IMR-90 (cell line): ENCODE data around the gene ABTB1. TPM values are rescaled to one million over a fixed set of nuclear protein-coding genes. Genes with fewer than 3 reads are reported as not detected.

Source experiments
- ATAC-seq: fragments of 200-7000 bp; cut with Tn5 transposase; 2 replicates; pipeline ENCODE4 v1.9.1; 2020; ENCODE audit warnings: low read depth, mild to moderate bottlenecking, moderate library complexity
- BruUV-seq: library from RNA; stranded (reverse); fragments of 400-500 nt; replicated peaks from 2 replicates; lab custom pipeline; 2021; lab: Mats Ljungman, UMichigan
- CTCF ChIA-PET: fragments of 300-600 bp; formaldehyde crosslinking; extraction: SDS; loops from one replicate; lab custom pipeline; 2021; ENCODE audit warnings: antibody characterized with exemption; lab: Yijun Ruan, JAX
- POLR2A ChIA-PET: fragments of 300-600 bp; sonication (Branson Sonifier 250); formaldehyde crosslinking; loops from one replicate; lab custom pipeline; 2022; ENCODE audit warnings: antibody characterized with exemption; ENCODE audit not compliant: unreplicated experiment; lab: Charles Lee
- DNase-seq: peaks from one replicate; pipeline ENCODE4 v3.0.0; 2013
- H2AFZ ChIP-seq: replicated peaks from 2 replicates; pipeline ENCODE3; 2013; ENCODE audit warnings: low read length, mild to moderate bottlenecking; ENCODE audit not compliant: poor library complexity
- H2AK5ac ChIP-seq: 2 replicates; pipeline ENCODE4 v1.6.1; 2013; ENCODE audit warnings: low read depth, low read length, inconsistent platforms
- H2AK9ac ChIP-seq: replicated peaks from 2 replicates; pipeline ENCODE3; 2013; ENCODE audit warnings: mild to moderate bottlenecking, low read depth, low read length, moderate library complexity; ENCODE audit not compliant: poor library complexity
- H2BK120ac ChIP-seq: 2 replicates; pipeline ENCODE4 v1.6.1; 2013; ENCODE audit warnings: low read depth, low read length, inconsistent platforms
- H2BK15ac ChIP-seq: 3 replicates; pipeline ENCODE4 v1.6.1; 2013; ENCODE audit warnings: low read depth, low read length, inconsistent platforms
- H2BK20ac ChIP-seq: 2 replicates; pipeline ENCODE4 v1.6.1; 2013; ENCODE audit warnings: low read depth, mild to moderate bottlenecking, inconsistent platforms, low read length, moderate library complexity
- H2BK5ac ChIP-seq: 2 replicates; pipeline ENCODE4 v1.6.1; 2013; ENCODE audit warnings: mild to moderate bottlenecking, low read depth, low read length, inconsistent platforms; ENCODE audit not compliant: poor library complexity, severe bottlenecking
- H3K14ac ChIP-seq: replicated peaks from 2 replicates; pipeline ENCODE4 v1.6.1; 2013; ENCODE audit warnings: low read depth, low read length, inconsistent platforms
- H3K18ac ChIP-seq: 2 replicates; pipeline ENCODE4 v1.6.1; 2013; ENCODE audit warnings: low read depth, low read length, control low read depth
- H3K23ac ChIP-seq: 2 replicates; pipeline ENCODE4 v1.6.1; 2013; ENCODE audit warnings: low read depth, low read length, inconsistent platforms
- H3K27ac ChIP-seq: 2 replicates; pipeline ENCODE4 v1.5.1; 2013; ENCODE audit warnings: mild to moderate bottlenecking, control low read depth, low read length; ENCODE audit not compliant: insufficient read depth
- H3K27me3 ChIP-seq: 2 replicates; pipeline ENCODE4 v1.6.1; 2013; ENCODE audit warnings: low read length; ENCODE audit not compliant: control insufficient read depth, insufficient read depth
- H3K36me3 ChIP-seq: 2 replicates; pipeline ENCODE4 v1.6.1; 2013; ENCODE audit warnings: low read length, mixed read lengths; ENCODE audit not compliant: control insufficient read depth, insufficient read depth
- H3K4ac ChIP-seq: 2 replicates; pipeline ENCODE4 v1.6.1; 2013; ENCODE audit warnings: low read depth, low read length, inconsistent platforms
- H3K4me1 ChIP-seq: 2 replicates; pipeline ENCODE4 v1.6.1; 2013; ENCODE audit warnings: low read length, mixed read lengths; ENCODE audit not compliant: control insufficient read depth, insufficient read depth
- H3K4me2 ChIP-seq: 2 replicates; pipeline ENCODE4 v1.6.1; 2013; ENCODE audit warnings: low read depth, mild to moderate bottlenecking, control low read depth, low read length, moderate library complexity
- H3K4me3 ChIP-seq: 2 replicates; pipeline ENCODE4 v1.5.1; 2013; ENCODE audit warnings: low read depth, mild to moderate bottlenecking, control low read depth, low read length, moderate library complexity; ENCODE audit not compliant: insufficient read depth
- H3K56ac ChIP-seq: 2 replicates; pipeline ENCODE4 v1.6.1; 2013; ENCODE audit warnings: low read length, inconsistent platforms; ENCODE audit not compliant: insufficient read depth; ENCODE audit errors: extremely low read depth
- H3K79me1 ChIP-seq, 2 experiments: 2 replicates each; pipeline ENCODE4 v1.6.1; 2013; ENCODE audit warnings: low read length in 2 of 2, inconsistent platforms in 1 of 2, low read depth in 1 of 2
- H3K9ac ChIP-seq: 2 replicates; pipeline ENCODE4 v1.6.1; 2013; ENCODE audit warnings: low read depth, low read length, control low read depth
- H3K9me1 ChIP-seq: 2 replicates; pipeline ENCODE4 v1.6.1; 2013; ENCODE audit warnings: low read length, inconsistent platforms; ENCODE audit not compliant: insufficient read depth
- H3K9me3 ChIP-seq: 2 replicates; pipeline ENCODE4 v1.6.1; 2013; ENCODE audit warnings: low read length; ENCODE audit not compliant: control insufficient read depth, insufficient read depth
- H4K20me1 ChIP-seq: 2 replicates; pipeline ENCODE4 v1.6.1; 2013; ENCODE audit warnings: low read length, inconsistent platforms; ENCODE audit not compliant: insufficient read depth
- H4K5ac ChIP-seq: 2 replicates; pipeline ENCODE4 v1.6.1; 2013; ENCODE audit warnings: mild to moderate bottlenecking, low read depth, low read length, control low read depth
- H4K8ac ChIP-seq, 2 experiments: 2 replicates each; pipeline ENCODE4 v1.6.1; 2013; ENCODE audit warnings: low read depth in 2 of 2, low read length in 2 of 2, control low read depth in 1 of 2, inconsistent platforms in 1 of 2
- H4K91ac ChIP-seq: 2 replicates; pipeline ENCODE4 v1.6.1; 2013; ENCODE audit warnings: low read depth, low read length, inconsistent platforms; ENCODE audit not compliant: insufficient read depth
- CEBPB ChIP-seq: IDR thresholded peaks from 2 replicates; pipeline ENCODE4 v1.6.1; 2012; ENCODE audit warnings: low read depth, low read length, improper control_type of control experiment
- MAZ ChIP-seq: IDR thresholded peaks from 2 replicates; pipeline ENCODE4 v1.6.1; 2012; ENCODE audit warnings: low read depth, mild to moderate bottlenecking, low read length, improper control_type of control experiment, moderate library complexity, borderline replicate concordance
- RCOR1 ChIP-seq: IDR thresholded peaks from 2 replicates; pipeline ENCODE4 v1.6.1; 2012; ENCODE audit warnings: mild to moderate bottlenecking, low read length, improper control_type of control experiment; ENCODE audit not compliant: insufficient replicate concordance
- RFX5 ChIP-seq: IDR thresholded peaks from 2 replicates; pipeline ENCODE4 v1.8.0; 2012; ENCODE audit warnings: low read depth, mild to moderate bottlenecking, low read length, moderate library complexity
- WGBS, 2 experiments: methylation state at CpG; one replicate each; pipeline versions ENCODE4 v1.1.5 to v1.1.7; 2013; ENCODE audit warnings: missing lambda C conversion rate in 2 of 2; ENCODE audit not compliant: insufficient read length in 1 of 2; ENCODE audit errors: extremely low coverage in 2 of 2; 5-methylcytosine and 5-hydroxymethylcytosine counted together
- dilution Hi-C: fragments of 300-500 bp; cut with HindIII; formaldehyde crosslinking; loops from one replicate; pipeline ENCODE4 v1.14.3; 2018; ENCODE audit warnings: low sequenced_read_pairs; ENCODE audit not compliant: unreplicated experiment
- in situ Hi-C: fragments of 300-500 bp; cut with MboI; formaldehyde crosslinking; loops from 3 replicates; pipeline ENCODE4 v1.14.3; 2019; ENCODE audit warnings: low sequenced_read_pairs, inconsistent platforms, mixed read lengths
- intact Hi-C: fragments of 100-400 bp; cut with micrococcal nuclease; formaldehyde crosslinking; loops from 2 replicates; pipeline ENCODE4 v1.10.0; 2022
- polyA plus RNA-seq, 3 experiments: library from polyadenylated mRNA; depleted of rRNA; stranded (reverse); fragments of >200 nt; gene quantifications; 2 replicates each; pipeline ENCODE4 v1.2.3, GENCODE V29; 2012; ENCODE audit warnings: low replicate concordance in 1 of 3
- total RNA-seq: library from RNA; depleted of rRNA; stranded (reverse); fragments of >200 nt; gene quantifications from 2 replicates; pipeline ENCODE4 v1.2.3, GENCODE V29; 2012
- TF ChIP-seq, protein P1 (sequence below): fragments of 150-350 bp; IDR thresholded peaks from 2 replicates; pipeline ENCODE4 v1.6.1; 2017; ENCODE audit warnings: mild to moderate bottlenecking, antibody characterized with exemption, low read length, low read depth

Gene ABTB1
- total and polyA plus RNA-seq, 2 of the 4 experiments (the other 2 are of a cell fraction): 3.2 to 23.0 TPM

DNA sequence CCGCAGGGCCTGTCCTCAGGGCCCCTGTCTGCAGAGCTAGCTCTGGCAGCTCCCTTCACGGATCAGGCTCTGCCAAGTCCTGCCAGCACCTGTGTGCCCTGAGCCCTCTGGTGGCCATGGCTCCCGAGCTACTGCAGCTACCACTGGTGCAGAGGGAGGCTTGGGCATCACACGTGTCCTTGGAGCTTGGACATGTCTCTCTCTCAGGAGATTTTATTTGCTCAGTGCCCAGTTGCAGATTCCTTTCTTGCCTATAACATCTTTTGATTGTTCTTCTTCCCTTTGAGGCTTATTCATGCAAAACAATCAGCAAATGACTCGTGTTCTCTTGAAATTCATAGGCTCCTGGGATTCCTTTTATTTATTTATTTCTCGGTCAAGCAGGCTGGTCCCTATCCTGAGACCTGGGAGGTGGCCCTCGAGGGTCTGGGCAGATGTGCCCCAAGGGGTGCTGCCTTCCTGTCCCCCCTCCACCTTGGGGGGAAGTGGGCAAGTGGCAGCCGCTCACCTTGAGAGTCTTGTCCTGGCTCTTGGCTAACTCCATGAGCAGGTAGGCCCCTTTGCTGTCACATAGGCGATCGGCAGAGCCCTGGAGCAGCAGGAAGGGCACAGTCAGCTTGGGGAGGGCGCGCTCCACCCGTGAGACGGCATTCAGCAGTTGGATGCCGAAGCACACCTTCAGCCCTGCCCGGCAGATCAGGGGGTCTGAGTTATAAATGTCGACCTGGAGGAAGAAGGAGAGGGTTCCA is 21.9 kb downstream of the ABTB1 start:
- Histone ChIP-seq H3K14ac (no peak overlapping the region), H4K20me1 (no peaks in the 10 kb centered on the region), H3K18ac (no peak overlapping the region), H2AFZ (no peak overlapping the region), H2AK9ac (no peak overlapping the region), H2BK120ac (no peak overlapping the region), H3K4me1 (peaks cover 34% of the 10 kb centered on the region), H3K4ac (no peak overlapping the region), H3K9ac (no peak overlapping the region), H3K36me3 (peaks cover 12% of the 10 kb centered on the region; the same call in 1 of the 2 replicates), H3K23ac (no peak overlapping the region), H2AK5ac (0 out of 2 replicates have a peak overlapping the region, but pooled peaks have one; percentile 27), H2BK15ac (no peak overlapping the region), H4K5ac (no peak overlapping the region), H4K91ac (no peak overlapping the region), H3K79me1 (peaks cover 0 to 42% of the 10 kb centered on the region in 2 experiments; a peak in 2 of 4 replicates), H2BK20ac (no peak overlapping the region), H3K9me1 (peaks cover 27% of the 10 kb centered on the region), H4K8ac (no peak overlapping the region), H3K9me3 (no peaks in the 10 kb centered on the region), H3K4me3 (no peak overlapping the region), H3K27ac (no peak overlapping the region), H2BK5ac (no peak overlapping the region), H3K27me3 (no peaks in the 10 kb centered on the region), H3K56ac (no peak overlapping the region), H3K4me2 (no peak overlapping the region)
- no peak for TF ChIP-seq MAZ
- TF ChIP-seq, protein P1, sequence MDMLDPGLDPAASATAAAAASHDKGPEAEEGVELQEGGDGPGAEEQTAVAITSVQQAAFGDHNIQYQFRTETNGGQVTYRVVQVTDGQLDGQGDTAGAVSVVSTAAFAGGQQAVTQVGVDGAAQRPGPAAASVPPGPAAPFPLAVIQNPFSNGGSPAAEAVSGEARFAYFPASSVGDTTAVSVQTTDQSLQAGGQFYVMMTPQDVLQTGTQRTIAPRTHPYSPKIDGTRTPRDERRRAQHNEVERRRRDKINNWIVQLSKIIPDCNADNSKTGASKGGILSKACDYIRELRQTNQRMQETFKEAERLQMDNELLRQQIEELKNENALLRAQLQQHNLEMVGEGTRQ: no peak
- no peak for TF ChIP-seq RCOR1
- no peak for TF ChIP-seq CEBPB
- TF ChIP-seq RFX5: no peak
- intact Hi-C loops (no loop called here), dilution Hi-C loops (no loop called here), in situ Hi-C loops (no loop called here)
- ATAC-seq (no peak), DNase-seq (peak; percentile 20)
- 66% methylated on average over 3 of the region's 17 CpGs; no CpG with 5 or more reads in 1 of the 2 experiments for WGBS, 2 experiments
- no TSS peak for BruUV-seq
- ChIA-PET CTCF (no interaction called here), POLR2A (no interaction called here)
